HG03066 (cell line): ENCODE measurements around the gene PLA2G6.
"Not testable (repeated sequence)": the region's sequence is repeated elsewhere in the genome, so short reads cannot be mapped to it uniquely, and the experiment has no call there.

Source experiments
- ATAC-seq: cut with Tn5 transposase; IDR thresholded peaks from one replicate; pipeline ENCODE4 v1.9.1; 2021; ENCODE audit warnings: low read depth; ENCODE audit not compliant: unreplicated experiment

The PLA2G6 gene

DNA sequence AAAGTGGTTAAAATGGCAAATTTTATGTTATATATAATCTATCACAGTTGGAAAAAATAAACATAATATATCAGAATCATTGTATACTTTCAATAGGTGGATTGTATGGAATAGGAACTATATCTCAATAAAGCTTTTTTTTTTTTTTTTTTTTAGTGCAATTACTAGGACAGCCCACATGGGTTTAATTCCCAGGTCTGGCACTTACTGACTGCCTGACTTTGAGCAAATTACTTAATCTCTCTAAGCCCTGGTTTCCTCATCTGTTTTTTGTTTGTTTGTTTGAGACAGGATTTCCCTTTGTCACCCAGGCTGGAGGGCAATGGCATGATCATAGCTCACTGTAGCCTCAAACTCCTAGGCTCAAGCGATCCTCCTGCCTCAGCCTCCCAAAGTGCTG, 45.0 kb downstream of the PLA2G6 start:
- ATAC-seq: no peak

DNA sequence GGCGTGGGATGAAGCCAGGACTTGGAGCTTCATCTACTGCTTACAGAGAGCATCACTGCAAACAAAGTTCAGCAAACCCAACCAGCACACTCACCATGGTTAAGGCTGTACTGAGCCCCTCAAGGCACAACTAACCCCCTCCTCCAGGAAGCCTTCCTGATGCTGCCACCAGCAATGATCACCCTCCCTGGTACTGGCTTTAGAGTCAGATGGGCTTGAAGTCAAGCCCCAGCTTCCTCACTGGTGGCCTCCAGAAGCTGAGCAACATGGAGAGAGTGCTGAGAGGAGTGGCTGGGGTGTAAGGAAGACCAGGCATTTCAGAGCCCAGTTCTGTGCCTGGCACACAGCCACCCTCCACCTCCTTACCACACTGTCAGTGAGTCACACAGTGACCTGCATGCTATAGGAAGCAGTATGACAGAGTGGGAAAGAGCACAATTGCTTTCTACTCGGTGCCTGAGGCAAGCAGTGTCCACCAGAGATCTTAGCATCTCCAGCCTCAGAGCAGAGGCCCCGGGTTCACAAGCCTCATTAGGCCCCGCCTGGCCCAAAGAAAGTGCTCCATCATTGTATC, 46.4 kb downstream of the PLA2G6 start:
- no peak for ATAC-seq

DNA sequence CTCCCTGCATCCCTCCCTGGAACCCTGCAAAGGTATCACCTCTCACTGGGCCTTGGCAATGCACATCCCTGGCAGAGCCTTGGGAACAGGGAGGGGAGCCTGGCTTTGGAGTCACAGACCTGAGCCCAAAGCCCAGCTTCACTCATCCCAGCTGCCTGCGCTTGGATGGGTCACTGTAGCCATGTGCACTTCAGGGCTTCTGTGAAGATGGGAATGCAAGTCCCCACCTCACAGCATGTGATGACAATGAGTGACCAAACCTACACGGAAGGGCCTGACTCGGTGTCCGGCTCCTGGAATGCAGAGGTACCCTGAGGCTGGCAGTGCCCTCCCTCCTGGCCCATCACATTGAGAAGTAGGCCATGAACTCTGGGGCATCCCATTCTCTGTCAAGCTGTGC, 48.3 kb downstream of the PLA2G6 start:
- no peak for ATAC-seq

DNA sequence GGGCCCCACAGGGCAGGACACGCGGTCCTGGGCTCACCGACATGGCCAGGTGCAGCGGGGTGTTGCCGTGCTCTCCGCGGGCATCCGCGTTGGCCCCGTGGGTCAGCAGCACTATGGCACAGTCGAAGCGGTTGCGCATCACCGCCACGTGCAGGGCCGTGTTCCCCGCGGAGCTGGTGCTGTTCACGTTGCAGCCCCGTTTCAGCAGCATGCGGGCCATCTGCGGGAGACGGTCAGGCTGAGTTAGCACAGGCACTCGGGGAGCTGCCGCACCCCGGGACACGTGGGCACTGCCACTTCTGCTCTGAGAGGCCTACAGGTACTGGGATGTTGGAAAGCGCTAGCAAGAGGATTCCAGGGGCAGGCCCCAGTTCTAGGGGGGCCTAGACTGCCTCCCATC, 48.8 kb downstream of the PLA2G6 start:
- ATAC-seq: no peak

DNA sequence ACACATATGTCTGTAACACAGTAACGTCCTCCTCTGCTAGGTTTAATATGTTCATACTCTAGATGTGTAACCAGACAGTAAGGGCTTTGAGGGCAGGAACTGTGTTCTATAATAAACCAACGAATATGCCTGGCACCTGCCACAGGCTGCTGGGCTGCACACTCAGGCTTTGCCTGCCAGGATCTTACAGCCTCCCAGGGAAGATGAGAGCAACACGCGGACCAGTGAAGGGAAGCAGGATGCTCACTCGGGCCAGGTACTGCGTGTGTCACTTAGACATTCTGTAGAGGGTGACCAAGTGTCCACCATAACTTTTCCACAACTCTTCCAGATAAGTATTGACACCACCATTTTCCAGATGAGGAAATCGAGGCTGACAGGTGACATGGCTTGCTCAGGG, 49.5 kb downstream of the PLA2G6 start:
- no peak for ATAC-seq

DNA sequence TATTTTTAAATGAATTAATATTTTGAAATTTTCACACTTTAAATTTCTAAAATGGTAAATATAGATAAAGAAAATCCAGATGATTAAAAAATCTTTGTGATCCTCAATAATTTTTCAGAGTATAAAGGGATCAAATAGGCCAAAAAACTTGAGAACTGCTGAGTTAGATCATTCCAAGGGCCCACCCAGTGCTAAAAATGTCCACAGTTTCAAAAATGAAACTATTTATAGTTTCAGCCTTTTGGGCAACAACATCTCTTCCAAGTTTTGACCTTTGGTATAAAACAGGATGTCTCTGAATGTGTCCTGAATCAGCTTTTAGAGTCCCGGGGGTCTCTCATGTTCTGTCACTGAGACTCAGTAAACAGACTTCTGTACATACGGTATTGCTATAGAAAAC, 50.2 kb downstream of the PLA2G6 start:
- ATAC-seq: no peak

DNA sequence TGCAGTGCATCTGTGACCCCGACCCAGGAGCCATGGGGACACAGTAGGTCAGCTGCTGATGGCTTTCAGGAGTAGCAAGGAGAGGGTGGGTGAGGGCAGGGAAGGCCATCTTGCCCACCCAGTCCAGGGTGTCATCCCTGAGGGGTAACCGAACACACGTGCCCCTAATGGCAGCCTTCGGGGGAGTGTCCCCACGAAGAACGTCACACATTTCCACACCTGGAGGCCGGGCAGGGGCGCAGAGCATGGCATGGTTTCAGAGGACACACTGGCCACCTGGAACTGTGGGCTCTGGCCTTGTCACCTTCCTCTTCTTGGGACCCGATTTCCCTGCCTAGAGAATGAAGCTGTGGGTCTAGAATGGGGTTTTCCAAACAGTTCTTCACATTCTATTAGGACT, 51.8 kb downstream of the PLA2G6 start:
- no peak for ATAC-seq

DNA sequence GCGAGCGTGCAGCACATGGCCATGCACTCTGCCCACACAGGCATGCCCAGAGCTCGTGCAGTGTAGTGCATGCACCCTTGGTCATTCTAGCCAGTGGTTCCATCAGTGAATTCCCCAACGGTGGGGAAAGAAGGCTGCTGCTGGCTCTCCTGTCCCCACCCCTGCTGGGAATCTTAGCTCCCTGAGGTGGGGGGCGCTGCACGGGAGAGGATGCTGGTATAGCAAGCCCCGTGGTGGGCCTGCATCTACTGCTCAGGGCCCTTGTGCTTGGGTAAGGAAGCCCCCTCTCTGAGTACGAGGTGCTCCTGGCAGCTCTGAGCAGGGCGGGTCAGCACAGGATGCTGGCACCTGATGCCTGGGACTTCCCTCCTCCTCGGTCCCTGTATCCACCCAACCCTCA, 52.6 kb downstream of the PLA2G6 start:
- no peak for ATAC-seq

DNA sequence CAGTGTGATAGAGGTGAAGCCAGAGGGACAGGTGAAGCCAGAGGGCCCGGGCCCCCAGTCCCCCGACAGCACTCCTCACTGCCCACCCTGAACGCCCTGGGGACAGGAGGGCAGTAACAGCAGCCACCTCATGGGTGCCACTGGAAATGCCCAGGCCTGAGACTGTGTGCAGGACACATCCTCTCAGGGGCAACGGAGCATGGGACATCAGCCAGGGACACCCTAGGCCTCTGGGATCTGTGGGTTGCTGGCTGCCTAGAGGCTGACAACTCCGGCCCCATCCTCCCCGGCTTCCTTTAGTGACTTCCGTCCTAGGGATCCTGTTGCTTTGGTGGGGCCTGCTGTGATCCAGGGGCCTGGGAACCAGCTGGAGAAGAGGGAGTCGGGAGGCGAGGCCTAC, 53.8 kb downstream of the PLA2G6 start:
- no peak for ATAC-seq

DNA sequence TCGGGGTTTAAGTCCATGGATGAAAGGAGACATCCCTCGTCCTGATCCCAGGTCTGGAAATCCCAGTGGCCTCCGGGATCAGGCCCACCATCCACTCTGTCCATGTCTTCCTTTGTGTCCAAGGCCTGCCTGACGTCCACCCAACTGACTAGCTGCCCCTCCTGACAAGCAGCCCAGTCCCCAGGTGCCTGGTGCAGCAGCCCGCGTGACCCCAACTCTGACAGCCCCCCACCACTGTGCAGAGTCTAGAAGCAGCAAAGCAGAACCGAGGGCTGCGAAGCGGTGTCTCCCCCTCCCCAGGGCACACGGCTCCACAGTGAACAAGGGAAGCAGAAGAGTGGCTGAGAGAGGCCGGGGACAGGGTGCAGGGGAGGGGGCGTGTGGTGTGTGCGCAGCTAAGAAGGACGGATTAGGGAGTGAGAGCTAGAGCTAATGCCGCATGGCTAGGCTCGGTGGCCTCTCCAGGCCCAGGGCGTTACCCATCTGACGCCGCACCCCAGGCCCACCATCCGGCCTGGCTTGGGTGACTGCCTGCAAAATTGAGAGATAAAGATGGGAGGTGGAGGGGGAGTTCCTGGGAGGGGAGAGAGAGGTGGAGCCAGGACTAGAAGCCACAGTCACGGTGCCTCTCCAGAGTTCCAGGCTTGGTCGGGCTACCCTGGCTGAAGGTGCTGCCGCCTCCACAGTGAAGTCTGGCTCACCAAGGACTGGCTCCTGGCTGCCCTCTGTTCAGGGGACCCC, 54.5 kb downstream of the PLA2G6 start:
- no peak for ATAC-seq

DNA sequence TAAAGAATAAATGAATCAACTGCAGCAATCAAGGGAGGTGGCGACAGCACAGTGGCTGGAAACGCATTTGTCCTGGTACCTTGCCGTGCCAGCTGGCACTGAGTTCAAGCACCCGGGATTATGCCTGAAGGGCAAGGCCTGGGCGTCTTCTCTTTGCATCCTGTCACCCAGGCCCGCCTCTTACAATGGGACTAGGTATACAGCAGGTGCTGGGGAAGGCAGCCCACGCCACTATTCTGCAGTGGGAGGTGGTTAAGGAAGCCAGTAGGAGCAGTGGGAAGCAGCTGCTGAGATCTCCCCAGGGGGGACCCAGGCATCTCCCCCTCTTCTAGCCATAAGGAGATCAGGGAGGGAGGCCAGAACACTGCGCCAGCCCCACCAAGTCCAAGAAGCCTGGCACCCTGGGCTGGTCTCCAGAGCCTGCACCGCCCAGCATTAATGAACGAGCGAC, 55.9 kb downstream of the PLA2G6 start:
- no peak for ATAC-seq

DNA sequence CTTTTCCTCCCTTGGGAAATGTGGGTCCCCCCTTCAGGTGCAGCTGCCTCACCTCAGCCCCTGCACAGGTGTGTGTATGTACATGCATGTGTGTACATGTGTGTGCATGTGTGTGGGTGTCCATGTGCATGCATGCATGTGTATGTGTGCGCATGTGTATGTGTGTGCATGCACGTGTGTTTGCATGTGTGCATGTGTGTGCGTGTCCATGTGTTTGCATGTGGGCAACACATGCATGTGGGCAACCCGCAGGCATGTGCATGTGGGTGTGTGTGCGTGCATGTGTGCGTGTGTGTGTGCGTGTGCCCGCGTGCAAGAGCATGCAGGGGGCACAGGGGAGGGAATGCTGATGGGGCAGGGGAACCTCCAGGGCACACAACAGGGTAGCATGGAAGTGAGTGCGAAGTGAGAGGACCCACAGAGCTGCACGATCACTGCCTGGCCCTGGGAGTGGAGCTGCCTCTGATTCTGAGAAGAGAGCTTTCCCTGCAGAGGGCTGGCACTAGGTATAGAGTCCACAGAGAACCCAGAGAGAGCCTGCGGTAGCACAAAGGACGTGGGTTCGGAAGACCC, 56.5 kb downstream of the PLA2G6 start:
- ATAC-seq: no peak

DNA sequence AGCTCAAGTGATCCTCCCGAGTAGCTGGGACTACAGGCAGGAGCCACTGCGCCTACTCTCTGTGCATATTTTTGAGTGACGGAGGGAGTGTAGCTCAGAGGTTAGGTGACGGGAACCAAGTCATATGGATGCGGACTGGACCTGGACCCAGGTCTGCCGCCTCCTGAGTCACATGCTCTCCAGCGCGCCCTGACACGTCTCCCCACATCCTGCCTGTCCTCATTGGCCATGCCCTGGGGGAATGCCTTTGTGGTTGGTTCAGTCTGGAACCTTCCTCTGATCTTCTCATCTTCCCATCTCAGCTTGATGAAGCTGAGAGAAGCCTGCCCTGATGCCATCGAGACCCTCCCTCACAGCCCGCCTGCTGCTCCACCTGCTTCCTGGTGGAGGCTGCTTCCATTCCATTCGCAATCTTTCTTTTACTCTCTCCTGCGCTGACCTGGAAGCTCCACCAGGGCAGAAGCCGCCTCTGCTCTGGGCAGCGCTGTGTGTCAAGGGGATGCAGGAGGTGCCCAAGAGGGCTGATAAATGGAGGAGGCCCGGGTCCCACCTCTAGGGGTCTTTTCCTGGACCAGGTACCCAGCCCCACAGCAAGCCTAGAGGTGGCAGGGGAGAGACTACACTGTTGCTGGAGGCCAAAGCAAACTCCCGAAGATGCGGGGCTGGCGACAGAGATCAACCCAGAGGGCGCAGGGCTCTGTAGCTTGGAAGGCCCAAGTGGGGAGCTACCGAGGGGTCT, 57.2 kb downstream of the PLA2G6 start:
- ATAC-seq: no peak

DNA sequence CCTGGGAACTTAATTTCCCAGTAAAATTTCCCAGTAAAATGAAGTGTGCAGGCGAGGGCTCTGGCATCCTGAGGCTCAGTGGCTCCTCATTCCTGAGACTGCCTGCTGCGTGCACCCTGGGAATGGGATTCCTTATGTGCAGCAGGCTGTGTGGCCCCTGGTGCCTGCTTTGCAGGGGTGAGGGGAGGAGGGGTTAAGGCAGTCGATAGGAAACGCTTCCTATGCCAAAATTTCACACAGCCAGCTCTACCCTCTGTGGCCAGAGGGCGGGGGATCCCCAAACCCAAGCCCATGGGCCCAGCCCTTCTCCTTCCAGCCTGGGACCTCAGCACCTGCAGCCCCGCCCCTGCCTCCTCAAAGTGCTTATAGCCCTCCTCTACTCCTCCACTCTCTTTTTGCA, 59.0 kb downstream of the PLA2G6 start:
- no peak for ATAC-seq

DNA sequence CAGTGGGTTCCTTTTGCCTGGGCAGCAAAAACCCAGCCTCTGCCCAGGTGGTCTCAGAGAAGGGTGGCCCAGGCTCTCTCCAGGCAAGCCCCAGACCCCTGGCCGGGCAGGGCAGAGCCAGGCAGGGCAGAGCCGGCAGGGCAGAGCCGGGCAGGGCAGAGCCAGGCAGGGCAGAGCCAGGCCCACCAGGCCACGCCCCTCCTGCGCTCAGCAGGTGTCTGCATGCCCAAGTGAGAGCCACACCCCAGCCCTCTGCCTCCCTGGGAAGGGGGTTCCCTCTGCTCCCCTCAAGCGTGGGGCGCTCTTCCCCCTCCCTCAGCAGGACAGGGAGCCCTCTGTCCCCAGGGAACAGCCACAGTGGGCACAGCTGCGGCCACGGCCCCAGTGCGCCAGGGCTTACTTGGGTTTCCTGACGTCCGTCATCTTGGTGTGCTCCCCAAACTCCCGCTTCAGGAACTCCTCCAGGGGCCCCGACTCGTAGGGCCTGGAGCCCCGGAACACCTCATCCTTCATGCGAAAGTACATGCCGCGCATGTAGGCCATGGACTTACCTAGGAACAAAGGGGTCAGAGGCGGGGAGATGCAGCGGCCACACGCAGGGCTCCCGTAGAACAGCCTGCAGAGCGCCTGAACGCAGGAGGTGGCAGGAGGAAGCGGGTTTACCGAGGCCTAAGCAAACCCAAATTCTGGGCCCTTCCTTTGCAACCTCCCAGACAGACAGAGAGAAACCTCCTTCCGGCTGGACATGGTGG, 61.1 kb downstream of the PLA2G6 start:
- no peak for ATAC-seq

DNA sequence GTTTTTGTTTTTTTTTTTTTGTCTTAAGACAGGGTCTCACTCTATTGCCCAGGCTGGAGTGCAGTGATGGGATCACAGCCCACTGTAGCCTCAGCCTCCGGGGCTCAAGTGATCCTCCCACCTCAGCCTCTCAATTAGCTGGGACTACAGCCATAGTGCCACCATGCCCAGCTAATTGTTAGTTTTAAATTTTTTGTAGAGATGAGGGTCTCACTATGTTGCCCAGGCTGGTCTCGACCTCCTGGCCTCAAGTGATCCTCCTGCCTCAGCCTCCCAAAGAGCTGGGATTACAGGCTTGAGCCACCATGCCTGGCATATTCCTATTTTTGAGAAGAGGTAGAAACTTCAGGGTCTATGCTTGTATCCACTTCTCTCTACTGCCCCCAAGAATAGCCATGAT, 62.9 kb downstream of the PLA2G6 start:
- not testable (repeated sequence) for ATAC-seq

DNA sequence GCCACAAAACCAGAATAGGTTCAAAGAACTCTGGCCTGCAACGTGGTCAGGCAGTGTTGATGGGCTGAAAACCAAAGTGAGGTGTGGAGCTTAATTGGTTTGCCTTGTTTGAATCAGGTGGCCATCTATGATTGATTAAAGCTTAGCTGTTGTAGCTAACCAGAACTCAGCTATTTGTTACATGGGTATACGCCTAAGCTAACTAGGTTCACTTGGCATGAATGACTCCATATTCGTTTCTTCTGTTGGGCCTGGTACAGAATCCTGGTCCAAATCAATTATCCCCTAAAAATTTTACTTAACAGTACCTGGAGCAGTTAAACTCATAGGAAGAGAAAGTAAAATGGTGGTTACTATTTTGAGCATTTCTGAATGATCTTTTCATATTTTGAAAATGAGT, 63.4 kb downstream of the PLA2G6 start:
- no peak for ATAC-seq

DNA sequence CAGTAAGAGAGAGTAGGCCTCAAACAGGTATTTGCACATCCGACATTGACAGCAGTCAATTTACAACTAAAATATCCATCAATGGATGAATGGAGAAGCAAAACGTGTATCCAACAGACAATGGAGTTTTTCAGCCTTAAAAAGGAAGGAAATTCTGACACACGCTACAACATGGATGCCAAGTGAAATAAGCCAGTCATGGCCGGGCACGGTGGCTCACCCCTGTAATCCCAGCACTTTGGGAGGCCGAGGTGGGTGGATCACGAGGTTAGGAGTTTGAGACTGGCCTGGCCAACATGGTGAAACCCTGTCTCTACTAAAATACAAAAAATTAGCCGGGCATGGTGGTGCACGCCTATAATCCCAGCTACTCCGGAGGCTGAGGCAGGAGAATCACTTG, 64.1 kb downstream of the PLA2G6 start:
- not testable (repeated sequence) for ATAC-seq

DNA sequence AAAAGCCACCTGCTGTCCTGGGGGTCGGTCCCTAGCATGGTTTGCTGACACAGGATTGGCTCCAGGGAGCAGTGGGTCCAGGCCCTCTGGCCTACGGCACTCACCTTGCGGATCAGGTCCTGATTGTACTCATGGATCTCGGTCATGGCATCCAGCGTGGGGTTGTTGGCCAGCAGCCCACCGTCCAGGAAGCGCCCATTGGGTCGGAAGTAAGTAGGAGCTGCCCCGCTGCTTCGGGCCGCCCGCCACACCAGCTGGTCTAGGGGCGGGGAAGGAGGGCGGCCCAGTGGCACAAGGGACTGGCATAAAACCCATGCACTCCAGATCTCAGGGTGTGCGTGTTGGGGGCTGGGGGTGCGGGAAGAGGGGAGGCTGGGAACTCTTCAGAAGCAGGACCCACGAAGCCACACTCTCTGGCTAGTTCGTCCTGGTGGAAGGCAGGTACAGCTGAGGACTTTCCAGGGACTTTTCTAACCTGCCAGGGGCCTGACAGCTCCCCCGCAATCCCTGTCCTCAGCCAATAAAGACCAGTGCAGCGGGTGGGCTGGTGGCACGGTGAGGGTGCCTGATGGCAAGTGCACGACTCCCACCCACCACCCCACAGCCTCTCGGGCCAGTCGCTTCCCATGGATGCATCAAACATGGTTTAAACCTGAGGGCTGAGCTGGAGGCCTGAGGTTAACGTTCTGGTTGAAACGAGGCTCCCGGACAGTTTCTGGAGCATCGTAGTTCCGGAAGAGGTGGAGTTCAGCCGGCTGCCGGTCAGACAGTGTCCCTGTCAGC, 66.0 kb downstream of the PLA2G6 start:
- no peak for ATAC-seq
